Measurements from ENCODE around the gene PRDM12.

The PRDM12 gene

GRCh38 chr9:130664251-130665028 lies at the start of gene PRDM12:
TSS of gene PRDM12 (plus strand) at chr9:130664594. CDS start at chr9:130664654, 60 bp downstream.
- no peak for DNase-seq

GRCh38 chr9:130616451-130616850 lies 47.9 kb upstream of the PRDM12 start:
- no peak for DNase-seq

- no peak for DNase-seq
Observed at GRCh38 chr9:130623466-130623865, 40.9 kb upstream of the PRDM12 start.

- DNase-seq: no peak
Observed at GRCh38 chr9:130624154-130624553, 40.2 kb upstream of the PRDM12 start.

GRCh38 chr9:130626249-130626996 lies 38.0 kb upstream of the PRDM12 start:
- DNase-seq: no peak

- no peak for DNase-seq
Observed at GRCh38 chr9:130627051-130627450, 37.3 kb upstream of the PRDM12 start.

- DNase-seq: no peak
Observed at GRCh38 chr9:130627896-130628792, 36.2 kb upstream of the PRDM12 start.

GRCh38 chr9:130629443-130630070 lies 34.8 kb upstream of the PRDM12 start:
- DNase-seq: no peak

GRCh38 chr9:130630071-130630450 lies 34.3 kb upstream of the PRDM12 start:
- no peak for DNase-seq

GRCh38 chr9:130630506-130631330 lies 33.7 kb upstream of the PRDM12 start:
- no peak for DNase-seq

GRCh38 chr9:130631331-130632080 lies 32.9 kb upstream of the PRDM12 start:
- no peak for DNase-seq

- DNase-seq: no peak
Observed at GRCh38 chr9:130632081-130632710, 32.2 kb upstream of the PRDM12 start.

GRCh38 chr9:130632841-130633240 lies 31.6 kb upstream of the PRDM12 start:
- DNase-seq: no peak

- no peak for DNase-seq
Observed at GRCh38 chr9:130633336-130634190, 30.8 kb upstream of the PRDM12 start.

- no peak for DNase-seq
Observed at GRCh38 chr9:130634191-130634768, 30.1 kb upstream of the PRDM12 start.

GRCh38 chr9:130634801-130635200 lies 29.6 kb upstream of the PRDM12 start:
- no peak for DNase-seq

- DNase-seq: no peak
Observed at GRCh38 chr9:130635306-130635705, 29.1 kb upstream of the PRDM12 start.

- no peak for DNase-seq
Observed at GRCh38 chr9:130635721-130636647, 28.4 kb upstream of the PRDM12 start.

Data from CD4-positive, alpha-beta T cell treated with Interleukin-15 for 1 hour (primary cell).